ENCODE measurements around the gene GPRASP3.
"Not testable (repeated sequence)": the region's sequence is repeated elsewhere in the genome, so short reads cannot be mapped to it uniquely, and the experiment has no call there.

Gene GPRASP3

DNA sequence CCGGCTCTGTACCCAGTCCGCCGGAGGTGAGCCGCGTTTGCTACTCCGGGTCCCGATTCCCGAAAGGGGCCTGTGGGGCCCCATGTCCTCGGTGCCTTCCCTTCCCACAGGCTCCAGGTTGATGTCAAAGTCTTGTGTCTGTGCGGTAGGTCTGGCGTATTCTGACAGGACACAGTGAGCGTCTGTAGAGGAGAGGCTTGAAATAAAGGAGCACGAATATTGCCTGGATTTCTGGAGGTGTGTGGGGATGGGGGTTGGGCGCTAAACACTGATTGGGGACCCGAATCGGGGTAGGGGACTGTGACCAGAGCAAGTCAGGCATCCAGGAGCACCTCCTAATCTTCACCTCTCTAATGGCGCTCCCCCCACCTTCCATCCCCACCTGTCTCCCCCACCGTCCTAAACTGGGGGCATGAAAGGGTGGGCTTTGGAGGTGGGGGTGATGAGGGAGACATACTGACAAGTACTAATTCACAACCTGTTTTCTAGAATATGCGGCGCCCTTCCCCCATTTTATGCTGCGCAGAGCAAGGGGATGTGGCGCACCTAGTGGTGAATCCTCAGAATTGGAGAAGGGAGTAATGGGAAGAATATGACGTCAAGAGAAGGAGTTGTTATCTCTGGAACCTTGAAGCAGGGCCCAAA lies 7.4 kb upstream of the GPRASP3 start:
- DNase-seq: peak; percentile 34
- Histone ChIP-seq H3K27ac (no peak overlapping the region), H3K4me3 (ENCODE audit: low read depth, low read length) (peak overlapping the region; percentile 65), H3K27me3 (replicated peaks) (no peaks in the 10 kb centered on the region), H3K36me3 (replicated peaks) (no peaks in the 10 kb centered on the region)
- in situ Hi-C loops (cut with HindIII; ENCODE audit: low pct_ligation_motif_present, low sequenced_read_pairs): no loop called here
- peak; percentile 72 for TF ChIP-seq CTCF (IDR thresholded peaks at IDR 0.05; ENCODE audit: low read depth, low read length, missing control alignments)

DNA sequence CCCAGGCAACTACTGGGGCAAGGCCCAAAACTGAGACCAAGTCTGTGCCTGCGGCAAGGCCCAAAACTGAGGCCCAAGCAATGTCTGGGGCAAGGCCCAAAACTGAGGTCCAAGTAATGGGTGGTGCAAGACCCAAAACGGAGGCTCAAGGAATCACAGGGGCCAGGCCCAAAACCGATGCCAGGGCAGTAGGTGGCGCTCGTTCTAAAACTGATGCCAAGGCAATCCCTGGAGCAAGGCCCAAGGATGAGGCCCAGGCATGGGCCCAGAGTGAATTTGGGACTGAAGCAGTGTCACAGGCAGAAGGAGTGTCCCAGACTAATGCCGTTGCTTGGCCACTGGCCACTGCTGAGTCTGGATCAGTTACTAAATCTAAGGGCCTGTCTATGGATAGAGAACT lies 5.5 kb upstream of the GPRASP3 start:
- Histone ChIP-seq H3K27me3 (replicated peaks) (no peaks in the 10 kb centered on the region), H3K36me3 (replicated peaks) (no peaks in the 10 kb centered on the region), H3K27ac (no peak overlapping the region), H3K4me3 (ENCODE audit: low read depth, low read length) (no peak overlapping the region)
- TF ChIP-seq CTCF (IDR thresholded peaks at IDR 0.05; ENCODE audit: low read depth, low read length, missing control alignments): no peak
- in situ Hi-C loops (cut with HindIII; ENCODE audit: low pct_ligation_motif_present, low sequenced_read_pairs): no loop called here
- DNase-seq: no peak

DNA sequence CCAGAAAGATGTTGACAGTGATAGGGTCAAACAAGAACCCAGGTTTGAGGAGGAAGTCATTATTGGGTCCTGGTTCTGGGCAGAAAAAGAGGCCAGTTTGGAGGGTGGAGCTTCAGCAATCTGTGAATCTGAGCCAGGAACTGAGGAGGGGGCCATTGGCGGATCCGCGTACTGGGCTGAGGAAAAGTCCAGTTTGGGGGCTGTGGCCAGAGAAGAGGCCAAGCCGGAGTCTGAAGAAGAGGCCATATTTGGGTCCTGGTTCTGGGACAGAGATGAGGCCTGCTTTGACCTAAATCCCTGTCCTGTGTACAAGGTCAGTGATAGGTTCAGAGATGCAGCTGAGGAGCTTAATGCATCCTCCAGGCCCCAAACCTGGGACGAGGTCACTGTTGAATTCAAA lies 4.6 kb upstream of the GPRASP3 start:
- no peaks in the 10 kb centered on the region for H3K36me3 ChIP-seq (replicated peaks)
- H3K27me3 ChIP-seq (replicated peaks): no peaks in the 10 kb centered on the region
- DNase-seq: no peak
- TF ChIP-seq CTCF (IDR thresholded peaks at IDR 0.05; ENCODE audit: low read depth, low read length, missing control alignments): no peak
- no peak overlapping the region for H3K27ac ChIP-seq
- H3K4me3 ChIP-seq (ENCODE audit: low read depth, low read length): no peak overlapping the region
- in situ Hi-C loops (cut with HindIII; ENCODE audit: low pct_ligation_motif_present, low sequenced_read_pairs): no loop called here

DNA sequence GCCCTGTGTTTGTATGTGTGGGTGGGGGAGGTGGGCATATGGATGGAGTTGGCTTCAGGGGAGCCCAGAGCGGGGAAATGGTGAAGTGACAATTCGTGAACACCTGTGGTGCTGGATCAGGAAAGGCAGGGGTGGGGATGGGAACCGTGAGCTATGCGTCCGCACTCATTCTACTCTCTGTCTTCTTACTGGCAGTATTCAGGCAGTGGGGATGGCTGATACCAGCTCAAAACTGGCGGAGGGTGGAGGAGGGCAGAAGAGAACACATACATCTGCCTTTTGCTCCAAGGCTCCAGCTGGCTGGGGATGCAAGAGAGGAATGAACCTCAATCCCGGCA lies 595 bp downstream of the GPRASP3 start:
- DNase-seq; H3K27me3 ChIP-seq (replicated peaks); in situ Hi-C loops (cut with HindIII; ENCODE audit: low pct_ligation_motif_present, low sequenced_read_pairs); H3K27ac ChIP-seq; H3K36me3 ChIP-seq (replicated peaks): not testable (repeated sequence)
- H3K4me3 ChIP-seq (ENCODE audit: low read depth, low read length): peak overlapping the region; percentile 58

- Histone ChIP-seq H3K27ac (no peak overlapping the region), H3K27me3 (replicated peaks) (no peaks in the 10 kb centered on the region), H3K4me3 (ENCODE audit: low read depth, low read length) (no peak overlapping the region), H3K36me3 (replicated peaks) (no peaks in the 10 kb centered on the region)
- no peak for DNase-seq
- in situ Hi-C loops (cut with HindIII; ENCODE audit: low pct_ligation_motif_present, low sequenced_read_pairs): no loop called here
- TF ChIP-seq CTCF (IDR thresholded peaks at IDR 0.05; ENCODE audit: low read depth, low read length, missing control alignments): no peak
Measured at GRCh38 chrX:102723456-102723855, 2.9 kb downstream of the GPRASP3 start.

DNA sequence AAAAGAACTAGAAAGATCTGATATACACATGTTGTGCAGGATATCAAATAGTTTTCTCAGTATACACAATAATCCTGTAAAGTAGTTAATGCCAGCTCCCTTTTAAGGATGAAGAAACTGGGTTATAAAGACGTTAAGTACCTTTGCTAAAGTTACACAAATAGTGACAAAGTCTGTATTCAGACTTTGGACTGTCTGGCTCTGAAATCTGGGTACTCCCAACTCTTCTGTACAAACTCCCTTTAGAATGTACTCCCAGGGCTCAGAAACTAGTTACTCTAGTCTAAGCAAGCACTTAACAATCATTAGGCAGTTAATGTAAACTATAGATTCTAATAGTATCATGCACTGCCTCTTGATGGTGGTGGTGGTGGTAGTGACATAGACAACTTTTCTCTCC lies 7.2 kb downstream of the GPRASP3 start:
- Histone ChIP-seq H3K36me3 (replicated peaks) (no peaks in the 10 kb centered on the region), H3K27ac (no peak overlapping the region), H3K27me3 (replicated peaks) (no peaks in the 10 kb centered on the region), H3K4me3 (ENCODE audit: low read depth, low read length) (no peak overlapping the region)
- no peak for TF ChIP-seq CTCF (IDR thresholded peaks at IDR 0.05; ENCODE audit: low read depth, low read length, missing control alignments)
- no peak for DNase-seq
- in situ Hi-C loops (cut with HindIII; ENCODE audit: low pct_ligation_motif_present, low sequenced_read_pairs): no loop called here

Measured in brain microvascular endothelial cell (primary cell).